Middle frontal gyrus (tissue), 1 donor: Measurements from ENCODE around the gene GIN1.

Experiments
- DNase-seq: peaks from one replicate; pipeline ENCODE4 v3.0.0-alpha.2; 2015; ENCODE audit warnings: low spot score; ENCODE audit errors: extremely low spot score

Gene GIN1

GRCh38 chr5:103037673-103038455 is 82.1 kb downstream of the GIN1 start:
- no peak for DNase-seq

- DNase-seq, result no peak
Observed at GRCh38 chr5:103036601-103037000, 83.3 kb downstream of the GIN1 start.
